MM.1S (cell line): Measurements from ENCODE around the gene S100A13.
A peak's percentile ranks its signal among the peaks of the same experiment; 100 is the strongest.

Experiments
- DNase-seq: peaks from one replicate; pipeline ENCODE4 v3.0.0-alpha.2; 2015
- H2AFZ ChIP-seq: fragments of 300-600 bp; sonication (generic); 2 replicates; pipeline ENCODE4 v1.6.0; 2016; ENCODE audit warnings: antibody characterized with exemption, low read length
- H3F3A ChIP-seq: fragments of 300-600 bp; sonication (generic); 2 replicates; pipeline ENCODE4 v1.6.1; 2016; ENCODE audit warnings: mild to moderate bottlenecking, antibody characterized with exemption, low read length, moderate library complexity, mixed read lengths; ENCODE audit not compliant: insufficient read depth
- H3K27ac ChIP-seq: fragments of 300-600 bp; sonication (generic); 2 replicates; pipeline ENCODE4 v1.5.1; 2016; ENCODE audit warnings: mild to moderate bottlenecking, low read length
- H3K27me3 ChIP-seq: fragments of 300-600 bp; sonication (generic); replicated peaks from 2 replicates; pipeline ENCODE4 v1.6.0; 2016; ENCODE audit warnings: low read length; ENCODE audit not compliant: insufficient read depth
- H3K36me3 ChIP-seq: fragments of 300-600 bp; sonication (generic); replicated peaks from 2 replicates; pipeline ENCODE4 v1.6.1; 2016; ENCODE audit warnings: mild to moderate bottlenecking, low read length, mixed read lengths; ENCODE audit not compliant: insufficient read depth
- H3K4me1 ChIP-seq: fragments of 300-600 bp; sonication (generic); 2 replicates; pipeline ENCODE4 v1.6.1; 2016; ENCODE audit warnings: low read length, mixed read lengths
- H3K4me2 ChIP-seq: fragments of 300-600 bp; sonication (generic); 2 replicates; pipeline ENCODE4 v1.6.0; 2016; ENCODE audit warnings: low read depth, low read length
- H3K4me3 ChIP-seq: fragments of 300-600 bp; sonication (generic); 2 replicates; pipeline ENCODE4 v1.5.1; 2016; ENCODE audit warnings: low read length, mixed read lengths
- H3K79me2 ChIP-seq: fragments of 300-600 bp; sonication (generic); 2 replicates; pipeline ENCODE4 v1.6.1; 2016; ENCODE audit warnings: mixed run types, low read length, mixed read lengths
- H3K9ac ChIP-seq: fragments of 300-600 bp; sonication (generic); 2 replicates; pipeline ENCODE4 v1.6.1; 2016; ENCODE audit warnings: low read length, mixed read lengths
- H3K9me2 ChIP-seq: fragments of 300-600 bp; sonication (generic); replicated peaks from 2 replicates; pipeline ENCODE4 v1.6.1; 2016; ENCODE audit warnings: mild to moderate bottlenecking, low read length, mixed read lengths; ENCODE audit not compliant: insufficient read depth
- H3K9me3 ChIP-seq: fragments of 300-600 bp; sonication (generic); replicated peaks from 2 replicates; pipeline ENCODE4 v1.6.1; 2016; ENCODE audit warnings: mild to moderate bottlenecking, low read length, mixed read lengths; ENCODE audit not compliant: insufficient read depth
- H4K20me1 ChIP-seq: fragments of 300-600 bp; sonication (generic); 2 replicates; pipeline ENCODE4 v1.6.1; 2016; ENCODE audit warnings: mild to moderate bottlenecking, low read length, moderate library complexity, mixed read lengths; ENCODE audit not compliant: insufficient read depth
- CTCF ChIP-seq: fragments of 300-600 bp; sonication (generic); IDR thresholded peaks from 2 replicates; pipeline ENCODE4 v1.5.1; 2016; ENCODE audit warnings: antibody characterized with exemption, low read length, mixed read lengths
- EZH2 ChIP-seq: fragments of 300-600 bp; sonication (generic); optimal IDR thresholded peaks from 2 replicates; pipeline ENCODE3; 2017; ENCODE audit warnings: low read depth, mild to moderate bottlenecking, antibody characterized with exemption, low read length, mixed read lengths
- EZH2phosphoT487 ChIP-seq: fragments of 300-600 bp; sonication (generic); IDR thresholded peaks from 2 replicates; pipeline ENCODE4 v1.6.1; 2018; ENCODE audit warnings: antibody characterized with exemption, low read length

The S100A13 gene

DNA sequence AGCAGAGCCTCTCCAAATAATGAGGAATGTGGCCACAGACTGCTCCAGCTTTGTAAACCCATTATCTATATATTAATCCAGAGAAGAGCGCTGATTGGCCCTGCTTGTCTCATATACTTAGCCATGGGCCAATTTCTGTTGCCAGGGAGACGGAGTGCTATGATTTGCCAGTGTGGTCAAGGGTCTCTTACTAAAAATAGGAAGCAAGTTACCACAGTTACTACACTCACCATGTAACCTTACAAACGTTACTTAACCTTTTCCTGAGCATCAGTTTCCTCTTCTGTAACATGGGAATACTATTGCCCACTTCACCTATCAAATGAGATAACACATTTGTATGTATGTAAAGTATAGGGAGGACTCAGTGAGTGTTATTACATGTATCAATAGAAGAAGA, 54.0 kb downstream of the S100A13 start:
- Histone ChIP-seq H3F3A (no peaks in the 10 kb centered on the region), H3K9me3 (no peaks in the 10 kb centered on the region), H3K9me2 (no peaks in the 10 kb centered on the region), H3K4me3 (no peak overlapping the region), H3K36me3 (no peaks in the 10 kb centered on the region), H3K27ac (no peak overlapping the region), H3K4me1 (0 out of 2 replicates have a peak, but pooled peaks cover 1% of the 10 kb centered on the region), H3K9ac (no peak overlapping the region), H3K79me2 (no peaks in the 10 kb centered on the region), H2AFZ (no peak overlapping the region), H3K27me3 (peaks cover 8% of the 10 kb centered on the region), H3K4me2 (no peak overlapping the region), H4K20me1 (no peaks in the 10 kb centered on the region)
- no peak for DNase-seq
- TF ChIP-seq EZH2 (no peak), EZH2phosphoT487 (no peak), CTCF (no peak)

GRCh38 chr1:153572569-153573015, 54.7 kb downstream of the S100A13 start:
- Histone ChIP-seq H3K4me2 (no peak overlapping the region), H3K9me2 (no peaks in the 10 kb centered on the region), H4K20me1 (no peaks in the 10 kb centered on the region), H3K27me3 (peaks cover under 1% of the 10 kb centered on the region; the same call in 1 of the 2 replicates), H3K79me2 (no peaks in the 10 kb centered on the region), H3K9ac (no peak overlapping the region), H3K4me3 (no peak overlapping the region), H3K4me1 (0 out of 2 replicates have a peak, but pooled peaks cover 3% of the 10 kb centered on the region), H3K36me3 (no peaks in the 10 kb centered on the region), H3F3A (no peaks in the 10 kb centered on the region), H2AFZ (no peak overlapping the region), H3K9me3 (no peaks in the 10 kb centered on the region), H3K27ac (no peak overlapping the region)
- peak; percentile 77 for DNase-seq
- TF ChIP-seq CTCF (peak; percentile 93), EZH2 (no peak)

GRCh38 chr1:153571706-153572105, 55.6 kb downstream of the S100A13 start:
- Histone ChIP-seq H3K79me2 (no peaks in the 10 kb centered on the region), H3K9me2 (no peaks in the 10 kb centered on the region), H3K4me1 (peaks cover 7% of the 10 kb centered on the region), H2AFZ (no peak overlapping the region), H3K4me3 (no peak overlapping the region), H3K27me3 (no peaks in the 10 kb centered on the region), H4K20me1 (no peaks in the 10 kb centered on the region), H3F3A (no peaks in the 10 kb centered on the region), H3K4me2 (no peak overlapping the region), H3K9me3 (no peaks in the 10 kb centered on the region), H3K36me3 (no peaks in the 10 kb centered on the region), H3K9ac (no peak overlapping the region), H3K27ac (no peak overlapping the region)
- DNase-seq: no peak
- no peak for TF ChIP-seq EZH2
- no peak for TF ChIP-seq EZH2phosphoT487
- TF ChIP-seq CTCF: no peak
